ENCODE results near the gene IL24. TPM values are rescaled to one million over a fixed set of nuclear protein-coding genes. Genes with fewer than 3 reads are reported as not detected.
"Not testable (repeated sequence)": the region's sequence is repeated elsewhere in the genome, so short reads cannot be mapped to it uniquely, and the experiment has no call there.

IL24 gene, protein sequence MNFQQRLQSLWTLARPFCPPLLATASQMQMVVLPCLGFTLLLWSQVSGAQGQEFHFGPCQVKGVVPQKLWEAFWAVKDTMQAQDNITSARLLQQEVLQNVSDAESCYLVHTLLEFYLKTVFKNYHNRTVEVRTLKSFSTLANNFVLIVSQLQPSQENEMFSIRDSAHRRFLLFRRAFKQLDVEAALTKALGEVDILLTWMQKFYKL
- total RNA-seq: 1 to 10 TPM; 1.3 to 2.2 TPM

GRCh38 chr1:206897175-206897574 is at the start of gene IL24:
Gene IL24 (plus strand): TSS chr1:206897443. CDS start chr1:206897833, 390 bp downstream.
- ChIA-PET POLR2A (interaction anchor here (1.2 to 1.4 kb wide), 2 partner anchors 12 to 28 kb away, joined by 3 to 7 read pairs; no protein-coding TSS in a partner anchor), CTCF (interaction anchor here (1.0 to 2.2 kb wide), 3 partner anchors 9 to 32 kb away, joined by 3 to 7 read pairs (median 5); partner anchors contain the start of gene IL20)

DNA sequence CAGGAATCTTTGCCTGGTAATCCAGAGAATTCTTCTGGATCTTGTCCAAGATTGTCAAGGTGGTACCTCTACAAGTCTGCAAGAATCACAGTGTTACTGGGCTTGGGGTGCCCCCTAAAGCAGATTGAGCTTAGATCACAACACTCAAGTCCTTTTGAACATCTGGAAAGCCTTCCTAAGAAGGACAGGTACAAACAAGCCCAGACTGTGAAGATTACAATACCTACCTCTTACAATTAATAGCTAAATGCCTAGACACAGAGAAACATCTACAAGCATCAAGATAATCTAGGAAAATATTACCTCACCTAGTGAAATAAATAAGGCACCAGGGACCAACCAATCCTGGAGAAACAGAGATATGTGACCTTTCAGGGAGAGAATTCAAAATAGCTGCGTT is 49.3 kb upstream of the IL24 start:
- ChIA-PET POLR2A (no interaction called here), CTCF (interaction anchor here (0.6 to 0.7 kb wide), 2 partner anchors 9 to 31 kb away, joined by 3 read pairs; no protein-coding TSS in a partner anchor)

DNA sequence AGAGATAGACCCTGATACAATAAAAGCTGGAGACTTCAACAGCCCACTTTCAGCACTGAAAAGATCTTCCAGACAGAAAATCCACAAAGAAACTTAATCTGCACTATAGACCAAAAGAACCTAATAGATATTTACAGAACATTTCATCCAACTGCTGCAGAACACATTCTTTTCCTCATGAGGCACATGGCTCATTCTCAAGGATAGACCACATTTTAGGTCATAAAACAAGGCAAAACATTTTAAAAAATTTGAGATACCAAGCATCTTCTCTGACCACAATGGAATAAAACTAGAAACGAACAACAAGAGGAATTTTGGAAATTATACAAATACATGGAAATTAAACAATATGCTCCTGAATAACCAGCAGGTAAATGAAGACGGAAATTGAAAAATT is 46.8 kb upstream of the IL24 start:
- CTCF ChIA-PET: no interaction called here
- POLR2A ChIA-PET: no interaction called here

DNA sequence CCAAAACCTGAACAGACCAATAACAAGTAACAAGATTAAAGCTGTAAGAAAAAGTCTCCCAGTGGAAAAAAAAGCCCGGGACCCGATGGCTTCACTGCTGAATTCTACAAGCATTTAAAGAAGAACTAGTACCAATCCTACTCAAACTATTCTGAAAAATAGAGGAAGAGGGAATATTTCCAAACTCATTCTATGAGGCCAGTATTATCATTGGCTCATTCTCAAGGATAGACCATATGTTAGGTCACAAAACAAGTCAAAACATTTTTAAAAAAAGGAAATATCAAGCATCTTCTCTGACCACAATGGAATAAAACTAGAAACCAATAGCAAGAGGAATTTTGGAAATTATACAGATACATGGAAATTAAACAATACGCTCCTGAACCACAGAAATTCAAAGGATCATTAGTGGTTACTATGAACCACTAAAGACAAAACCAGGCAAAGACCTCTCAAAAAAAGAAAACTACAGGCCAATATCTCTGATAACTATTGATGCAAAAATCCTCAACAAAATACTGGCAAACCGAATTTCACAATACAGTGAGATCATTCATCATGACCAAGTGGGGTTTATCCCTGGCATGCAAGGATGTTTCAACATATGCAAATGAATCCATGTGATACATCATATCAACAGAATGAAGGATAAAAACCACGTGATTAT is 45.8 kb upstream of the IL24 start:
- CTCF ChIA-PET: no interaction called here

GRCh38 chr1:206852662-206853061 is 44.6 kb upstream of the IL24 start:
- CTCF ChIA-PET, POLR2A ChIA-PET: not testable (repeated sequence)

More for the DNA sequence above, 45.8 kb upstream of the IL24 start:
- POLR2A ChIA-PET: no interaction called here

- POLR2A ChIA-PET, CTCF ChIA-PET: not testable (repeated sequence)
Measured at GRCh38 chr1:206853696-206854095, 43.5 kb upstream of the IL24 start.

GRCh38 chr1:206854401-206855129 is 42.7 kb upstream of the IL24 start:
- ChIA-PET CTCF (interaction anchor here (1.0 kb wide), 1 partner anchor 11 kb away, joined by 3 read pairs; the partner anchor contains the start of gene IL20), POLR2A (no interaction called here)

DNA sequence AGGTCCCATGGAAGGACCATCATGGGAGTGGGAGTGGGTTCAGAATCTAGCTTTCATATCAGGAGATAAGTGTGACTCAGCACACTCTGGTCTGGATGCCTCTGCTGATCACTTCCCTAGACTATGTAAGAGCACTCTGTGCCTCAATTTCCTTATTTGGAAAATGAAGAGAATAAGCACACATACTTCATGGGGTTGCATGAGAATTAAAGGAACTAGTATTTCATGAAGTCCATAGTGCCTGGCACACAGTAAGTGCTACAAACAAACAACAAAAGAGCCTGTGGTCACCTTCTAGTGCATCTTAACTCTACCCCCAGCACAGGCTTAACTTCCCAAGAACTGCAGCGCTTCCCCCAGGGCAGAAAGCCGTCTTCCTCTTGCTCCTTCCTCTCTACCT is 41.4 kb upstream of the IL24 start:
- ChIA-PET CTCF (interaction anchor here (1.7 to 2.1 kb wide), 3 partner anchors 9 to 122 kb away, joined by 3 to 9 read pairs (median 5); partner anchors contain the start of gene IL20), POLR2A (no interaction called here)

- ChIA-PET POLR2A (no interaction called here), CTCF (interaction anchor here (1.0 to 2.1 kb wide), 5 partner anchors 8 to 123 kb away, joined by 3 to 9 read pairs (median 3); partner anchors contain the start of gene IL20)
Measured at GRCh38 chr1:206856674-206857464, 40.4 kb upstream of the IL24 start.

DNA sequence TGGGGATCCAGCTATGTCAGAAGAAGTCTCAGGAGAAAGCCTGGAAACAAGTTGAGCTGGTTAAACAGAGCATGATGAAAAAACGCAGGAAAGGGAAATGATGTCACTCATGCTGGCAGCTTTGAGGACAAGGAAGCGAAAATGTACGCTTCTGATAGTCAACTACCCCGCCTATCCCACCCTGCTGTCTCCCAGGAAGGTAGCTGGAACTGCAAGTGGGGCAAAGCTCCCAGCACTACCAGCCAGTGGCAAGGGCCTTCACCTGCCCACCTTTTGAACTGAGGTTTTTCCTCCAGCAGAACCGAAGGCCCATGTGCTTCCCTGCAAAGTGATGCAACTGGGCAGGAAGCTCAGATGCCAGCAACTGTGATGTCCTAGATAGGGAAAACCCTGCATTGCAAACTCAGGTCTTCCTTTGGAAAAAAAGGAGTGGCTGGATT is 38.1 kb upstream of the IL24 start:
- POLR2A ChIA-PET: no interaction called here
- CTCF ChIA-PET: interaction anchor here (0.8 to 1.7 kb wide), 3 partner anchors 46 to 125 kb away, joined by 3 to 6 read pairs (median 4); no protein-coding TSS in a partner anchor

DNA sequence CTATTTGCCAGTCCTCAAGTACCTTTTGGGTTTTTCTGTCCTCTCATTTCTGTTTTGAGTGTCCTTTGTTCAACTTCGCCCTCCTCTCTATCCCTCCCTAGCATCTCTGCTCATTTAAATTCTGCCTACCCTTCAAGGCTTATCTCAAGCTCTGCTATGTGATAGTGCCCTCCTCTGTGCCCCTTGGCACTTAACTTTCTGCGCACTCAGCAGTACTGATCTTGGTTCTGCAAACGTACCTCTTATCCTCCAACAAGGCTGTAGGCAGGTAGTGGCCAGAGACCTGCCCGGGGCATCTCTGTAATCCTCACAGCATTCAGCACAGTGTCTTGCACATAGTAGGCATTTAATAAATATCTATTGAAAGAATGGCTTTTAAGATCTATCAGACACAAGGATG is 37.1 kb upstream of the IL24 start:
- POLR2A ChIA-PET: interaction anchor here (0.6 kb wide), 1 partner anchor 108 kb away, joined by 3 read pairs; no protein-coding TSS in a partner anchor
- CTCF ChIA-PET: interaction anchor here (1.7 kb wide), 1 partner anchor 45 kb away, joined by 6 read pairs; no protein-coding TSS in a partner anchor

DNA sequence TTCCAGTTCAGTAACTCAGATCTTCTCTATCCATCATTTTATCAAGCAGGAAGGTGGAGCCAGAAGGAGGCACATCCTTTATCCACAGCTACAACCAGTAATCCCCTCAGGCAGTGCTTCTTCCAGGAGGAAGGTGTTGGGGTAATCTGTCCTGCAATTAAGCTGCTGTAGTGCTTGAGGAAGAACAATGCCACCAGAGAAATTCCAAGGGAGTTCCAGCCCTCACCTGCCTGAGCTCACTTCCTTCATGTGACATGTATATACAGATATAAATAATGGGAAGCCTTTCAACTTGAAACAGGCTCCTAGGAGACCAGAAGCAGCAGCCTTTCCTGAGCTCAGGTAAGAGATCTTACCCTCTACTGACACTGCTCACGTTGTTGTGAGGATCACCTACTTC is 34.0 kb upstream of the IL24 start:
- CTCF ChIA-PET: interaction anchor here (1.7 to 3.3 kb wide), 2 partner anchors 43 to 49 kb away, joined by 6 to 25 read pairs; no protein-coding TSS in a partner anchor
- POLR2A ChIA-PET: no interaction called here

GRCh38 chr1:206864939-206865671 is 32.1 kb upstream of the IL24 start, which contains the start of gene IL20:
Gene IL20 (plus strand): TSS chr1:206865623. CDS start chr1:206865853, 230 bp downstream.
- POLR2A ChIA-PET: interaction anchor here (0.6 kb wide), 1 partner anchor 128 kb away, joined by 4 read pairs; no protein-coding TSS in a partner anchor
- CTCF ChIA-PET: interaction anchor here (0.5 to 3.3 kb wide), 12 partner anchors 8 to 460 kb away, joined by 3 to 25 read pairs (median 3); no protein-coding TSS in a partner anchor

DNA sequence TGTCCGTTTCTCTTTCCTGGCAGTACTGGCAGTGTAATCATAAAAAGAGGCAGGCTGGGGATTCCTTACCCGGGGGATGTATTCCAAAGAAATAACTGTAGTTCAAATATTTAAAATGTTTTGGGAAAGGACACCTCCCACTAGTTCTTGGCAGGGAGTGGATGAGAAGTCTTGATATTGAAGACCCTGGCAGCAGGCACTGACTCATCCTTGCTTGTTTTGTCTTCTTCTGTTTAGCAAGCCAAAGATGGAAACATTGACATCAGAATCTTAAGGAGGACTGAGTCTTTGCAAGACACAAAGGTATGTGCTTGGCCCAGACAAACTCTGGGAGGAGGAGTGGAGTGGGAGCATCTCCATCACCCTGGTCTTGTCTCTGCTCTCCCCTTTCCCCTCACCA is 31.2 kb upstream of the IL24 start:
- CTCF ChIA-PET: interaction anchor here (2.2 to 3.3 kb wide), 2 partner anchors 12 to 46 kb away, joined by 7 to 25 read pairs; no protein-coding TSS in a partner anchor
- POLR2A ChIA-PET: no interaction called here

DNA sequence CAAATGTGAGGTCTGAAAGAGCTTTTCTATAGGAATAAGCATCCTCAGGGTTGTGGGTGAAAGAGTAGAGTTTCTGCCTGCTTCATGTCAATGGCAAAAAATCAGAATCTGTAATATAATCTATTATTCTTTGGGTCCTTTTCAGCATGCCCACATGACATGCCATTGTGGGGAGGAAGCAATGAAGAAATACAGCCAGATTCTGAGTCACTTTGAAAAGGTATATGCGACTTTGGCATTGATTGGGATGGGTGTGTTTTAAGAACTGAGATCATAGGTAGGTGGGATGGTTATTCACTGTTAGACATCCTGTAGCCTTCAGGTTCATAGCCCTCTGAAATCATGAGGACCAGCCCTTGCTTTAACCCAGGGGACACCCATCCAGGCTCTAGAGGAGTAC is 30.0 kb upstream of the IL24 start:
- POLR2A ChIA-PET: no interaction called here

GRCh38 chr1:206867716-206868115 is 29.5 kb upstream of the IL24 start:
- ChIA-PET CTCF (no interaction called here), POLR2A (no interaction called here)

More for the DNA sequence above, 30.0 kb upstream of the IL24 start:
- CTCF ChIA-PET: no interaction called here

- ChIA-PET CTCF (no interaction called here), POLR2A (no interaction called here)
Measured at GRCh38 chr1:206868264-206868663, 29.0 kb upstream of the IL24 start.

DNA sequence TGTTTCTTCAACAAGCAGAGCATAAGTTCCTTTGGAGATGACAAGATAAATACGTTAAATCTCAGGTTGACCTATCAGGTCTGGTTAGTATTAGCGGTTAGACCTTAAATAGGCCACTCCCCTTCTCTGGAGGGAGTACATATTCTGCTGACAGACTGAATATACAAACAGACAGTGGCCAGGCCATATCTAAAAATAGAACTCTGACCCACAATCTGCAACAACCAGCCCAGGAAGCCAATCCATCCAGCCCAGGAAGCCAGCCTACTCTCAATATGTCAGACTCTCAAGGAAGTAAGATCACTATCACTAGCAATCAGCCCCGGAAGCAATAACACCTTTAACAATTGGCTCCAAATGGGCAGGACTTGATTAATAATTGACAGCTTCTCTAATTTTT is 25.1 kb upstream of the IL24 start:
- POLR2A ChIA-PET: no interaction called here
- CTCF ChIA-PET: interaction anchor here (0.8 to 2.3 kb wide), 2 partner anchors 11 to 40 kb away, joined by 3 to 9 read pairs; no protein-coding TSS in a partner anchor

Measured in activated CD8-positive, alpha-beta memory T cell treated with anti-CD3 and anti-CD28 coated beads for 36 hours (primary cell).